Melanocyte of skin (primary cell): ENCODE results near the gene MROH7. TPM values are rescaled to one million over a fixed set of nuclear protein-coding genes. Genes with fewer than 3 reads are reported as not detected.

Source experiments
- total RNA-seq, 2 donors: library from RNA; depleted of rRNA; stranded (reverse); fragments of >200 nt; gene quantifications; 2 replicates each; pipeline ENCODE4 v1.2.3, GENCODE V29; 2012

MROH7 gene
- under 1 TPM in 1 of 2 donors, not detected in 1; 0.69 TPM for total RNA-seq

GRCh38 chr1:54640863-54641836 is at the start of gene MROH7:
MROH7 (plus strand) TSS chr1:54641786; CDS start chr1:54652927, 11,141 bp downstream.

GRCh38 chr1:54623216-54624007 is 18.2 kb upstream of the MROH7 start, which contains the start of gene FAM151A:
FAM151A (minus strand) TSS chr1:54623525; CDS start chr1:54623395, 130 bp downstream.

GRCh38 chr1:54715493-54716298 is 74.1 kb downstream of the MROH7 start, which contains the start of gene TTC4:
TTC4 (plus strand) TSS chr1:54715861; CDS start chr1:54715909, 48 bp downstream.

Other genes with a start within 250 kb of the MROH7 start
- 10 to 100 TPM in 1 of 2 donors, 1 to 10 TPM in 1; 9.6 to 14.3 TPM for gene SSBP3, start 235.4 kb upstream of the MROH7 start, total RNA-seq
- gene ACOT11, start 93.6 kb upstream of the MROH7 start, total RNA-seq, result 1 to 10 TPM; 1.0 to 4.7 TPM
- not detected for gene FAM151A, start 18.3 kb upstream of the MROH7 start, total RNA-seq
- gene TTC4, start 74.1 kb downstream of the MROH7 start, total RNA-seq, result 10 to 100 TPM; 13.4 to 23.6 TPM
- gene PARS2, start 122.7 kb downstream of the MROH7 start, total RNA-seq, result 1 to 10 TPM; 5.9 to 8.7 TPM
- under 1 TPM in 1 of 2 donors, not detected in 1; under 0.01 TPM for gene TTC22, start 159.5 kb downstream of the MROH7 start, total RNA-seq
- gene DHCR24, start 245.4 kb downstream of the MROH7 start, total RNA-seq, result 100 to 1,000 TPM; 268 to 305 TPM